PFSK-1 (cell line): ENCODE data around the gene AASDH.

Source experiments
- FOXP2 ChIP-seq: optimal IDR thresholded peaks from 2 replicates; pipeline ENCODE3; 2011; ENCODE audit warnings: borderline replicate concordance, control low read depth, inconsistent platforms; ENCODE audit not compliant: insufficient read depth; ENCODE audit errors: extremely low read length, extremely low read depth
- POLR2AphosphoS5 ChIP-seq: IDR thresholded peaks from 2 replicates; pipeline ENCODE4 v1.6.1; 2012; ENCODE audit warnings: low read depth, mild to moderate bottlenecking, control low read depth, low read length, moderate library complexity
- SIN3A ChIP-seq: IDR thresholded peaks from 2 replicates; pipeline ENCODE4 v1.6.1; 2012; ENCODE audit warnings: mild to moderate bottlenecking, low read length, moderate library complexity, borderline replicate concordance; ENCODE audit not compliant: insufficient read depth
- TAF1 ChIP-seq: IDR thresholded peaks from 2 replicates; pipeline ENCODE4 v1.6.1; 2012; ENCODE audit warnings: low read length, control low read depth, borderline replicate concordance; ENCODE audit not compliant: insufficient read depth
- TF ChIP-seq, protein P1 (sequence below), 2 experiments: IDR thresholded peaks; 2 replicates each; pipeline versions ENCODE4 v1.6.1 to v1.8.0; 2011 to 2012; ENCODE audit warnings: low read depth in 2 of 2, low read length in 2 of 2, control low read depth in 1 of 2, inconsistent platforms in 1 of 2, mild to moderate bottlenecking in 1 of 2, moderate library complexity in 1 of 2; ENCODE audit not compliant: insufficient read depth in 1 of 2

GRCh38 chr4:56296526-56296925 lies 90.8 kb downstream of the AASDH start:
- TF ChIP-seq POLR2AphosphoS5 (no peak), FOXP2 (no peak), TAF1 (no peak), SIN3A (no peak)
- TF ChIP-seq, protein P1, sequence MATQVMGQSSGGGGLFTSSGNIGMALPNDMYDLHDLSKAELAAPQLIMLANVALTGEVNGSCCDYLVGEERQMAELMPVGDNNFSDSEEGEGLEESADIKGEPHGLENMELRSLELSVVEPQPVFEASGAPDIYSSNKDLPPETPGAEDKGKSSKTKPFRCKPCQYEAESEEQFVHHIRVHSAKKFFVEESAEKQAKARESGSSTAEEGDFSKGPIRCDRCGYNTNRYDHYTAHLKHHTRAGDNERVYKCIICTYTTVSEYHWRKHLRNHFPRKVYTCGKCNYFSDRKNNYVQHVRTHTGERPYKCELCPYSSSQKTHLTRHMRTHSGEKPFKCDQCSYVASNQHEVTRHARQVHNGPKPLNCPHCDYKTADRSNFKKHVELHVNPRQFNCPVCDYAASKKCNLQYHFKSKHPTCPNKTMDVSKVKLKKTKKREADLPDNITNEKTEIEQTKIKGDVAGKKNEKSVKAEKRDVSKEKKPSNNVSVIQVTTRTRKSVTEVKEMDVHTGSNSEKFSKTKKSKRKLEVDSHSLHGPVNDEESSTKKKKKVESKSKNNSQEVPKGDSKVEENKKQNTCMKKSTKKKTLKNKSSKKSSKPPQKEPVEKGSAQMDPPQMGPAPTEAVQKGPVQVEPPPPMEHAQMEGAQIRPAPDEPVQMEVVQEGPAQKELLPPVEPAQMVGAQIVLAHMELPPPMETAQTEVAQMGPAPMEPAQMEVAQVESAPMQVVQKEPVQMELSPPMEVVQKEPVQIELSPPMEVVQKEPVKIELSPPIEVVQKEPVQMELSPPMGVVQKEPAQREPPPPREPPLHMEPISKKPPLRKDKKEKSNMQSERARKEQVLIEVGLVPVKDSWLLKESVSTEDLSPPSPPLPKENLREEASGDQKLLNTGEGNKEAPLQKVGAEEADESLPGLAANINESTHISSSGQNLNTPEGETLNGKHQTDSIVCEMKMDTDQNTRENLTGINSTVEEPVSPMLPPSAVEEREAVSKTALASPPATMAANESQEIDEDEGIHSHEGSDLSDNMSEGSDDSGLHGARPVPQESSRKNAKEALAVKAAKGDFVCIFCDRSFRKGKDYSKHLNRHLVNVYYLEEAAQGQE (IDR thresholded peaks at IDR 0.05; ENCODE audit: insufficient read depth in 1 of 2, low read depth in 2 of 2, low read length in 2 of 2), result no peak
